ENCODE measurements around the gene CALHM2.
"Not testable (repeated sequence)": the region's sequence is repeated elsewhere in the genome, so short reads cannot be mapped to it uniquely, and the experiment has no call there.

The CALHM2 gene

DNA sequence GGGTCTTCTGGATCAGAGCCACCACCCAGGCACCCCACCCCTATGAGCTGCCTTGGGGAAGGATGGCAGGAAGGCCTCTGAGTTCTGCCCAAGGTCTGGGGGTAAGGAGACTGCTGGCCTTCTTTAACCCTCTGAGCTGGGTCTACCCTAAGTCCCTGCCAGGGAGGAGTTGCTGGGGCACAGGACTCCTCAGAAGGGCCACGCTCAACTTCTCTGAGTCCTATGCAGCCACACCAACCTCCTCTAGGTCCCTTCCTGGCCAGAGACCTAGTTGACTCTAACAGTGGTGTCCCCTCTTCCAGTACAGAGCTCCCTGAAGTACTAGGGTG, 38.8 kb upstream of the CALHM2 start:
- DNase-seq (ENCODE audit: extremely low spot score): no peak
- ChIA-PET POLR2A (interaction anchor here (0.8 kb wide), 1 partner anchor 40 kb away, joined by 4 read pairs; no protein-coding TSS in a partner anchor), CTCF (interaction anchor here (0.9 to 7.9 kb wide), 7 partner anchors 6 to 573 kb away, joined by 3 to 69 read pairs (median 5); partner anchors contain the start of gene CNNM2)
- TF ChIP-seq, protein P1, sequence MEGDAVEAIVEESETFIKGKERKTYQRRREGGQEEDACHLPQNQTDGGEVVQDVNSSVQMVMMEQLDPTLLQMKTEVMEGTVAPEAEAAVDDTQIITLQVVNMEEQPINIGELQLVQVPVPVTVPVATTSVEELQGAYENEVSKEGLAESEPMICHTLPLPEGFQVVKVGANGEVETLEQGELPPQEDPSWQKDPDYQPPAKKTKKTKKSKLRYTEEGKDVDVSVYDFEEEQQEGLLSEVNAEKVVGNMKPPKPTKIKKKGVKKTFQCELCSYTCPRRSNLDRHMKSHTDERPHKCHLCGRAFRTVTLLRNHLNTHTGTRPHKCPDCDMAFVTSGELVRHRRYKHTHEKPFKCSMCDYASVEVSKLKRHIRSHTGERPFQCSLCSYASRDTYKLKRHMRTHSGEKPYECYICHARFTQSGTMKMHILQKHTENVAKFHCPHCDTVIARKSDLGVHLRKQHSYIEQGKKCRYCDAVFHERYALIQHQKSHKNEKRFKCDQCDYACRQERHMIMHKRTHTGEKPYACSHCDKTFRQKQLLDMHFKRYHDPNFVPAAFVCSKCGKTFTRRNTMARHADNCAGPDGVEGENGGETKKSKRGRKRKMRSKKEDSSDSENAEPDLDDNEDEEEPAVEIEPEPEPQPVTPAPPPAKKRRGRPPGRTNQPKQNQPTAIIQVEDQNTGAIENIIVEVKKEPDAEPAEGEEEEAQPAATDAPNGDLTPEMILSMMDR (IDR thresholded peaks at IDR 0.05; ENCODE audit: control extremely low read depth, extremely low read depth, low read depth, missing control alignments): no peak

DNA sequence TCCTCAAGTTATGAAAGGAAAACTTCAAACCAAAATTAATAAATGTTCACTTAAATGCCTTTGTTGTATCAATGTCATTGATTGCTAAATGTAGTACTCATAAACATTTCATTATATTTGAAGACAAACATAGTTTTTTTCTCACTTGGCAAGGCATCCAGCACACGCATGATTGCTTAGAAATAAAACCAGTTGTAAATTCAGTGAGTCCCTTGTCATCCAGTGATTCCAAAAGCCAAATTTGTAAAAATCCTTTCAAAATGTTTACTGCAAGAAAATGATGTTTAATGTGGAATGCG, 35.2 kb upstream of the CALHM2 start:
- ChIA-PET POLR2A (no interaction called here), CTCF (interaction anchor here (2.6 to 5.3 kb wide), 3 partner anchors 11 to 75 kb away, joined by 12 to 135 read pairs (median 15); no protein-coding TSS in a partner anchor)
- TF ChIP-seq, protein P1 (IDR thresholded peaks at IDR 0.05; ENCODE audit: control extremely low read depth, extremely low read depth, low read depth, missing control alignments): no peak
- DNase-seq (ENCODE audit: extremely low spot score): no peak

DNA sequence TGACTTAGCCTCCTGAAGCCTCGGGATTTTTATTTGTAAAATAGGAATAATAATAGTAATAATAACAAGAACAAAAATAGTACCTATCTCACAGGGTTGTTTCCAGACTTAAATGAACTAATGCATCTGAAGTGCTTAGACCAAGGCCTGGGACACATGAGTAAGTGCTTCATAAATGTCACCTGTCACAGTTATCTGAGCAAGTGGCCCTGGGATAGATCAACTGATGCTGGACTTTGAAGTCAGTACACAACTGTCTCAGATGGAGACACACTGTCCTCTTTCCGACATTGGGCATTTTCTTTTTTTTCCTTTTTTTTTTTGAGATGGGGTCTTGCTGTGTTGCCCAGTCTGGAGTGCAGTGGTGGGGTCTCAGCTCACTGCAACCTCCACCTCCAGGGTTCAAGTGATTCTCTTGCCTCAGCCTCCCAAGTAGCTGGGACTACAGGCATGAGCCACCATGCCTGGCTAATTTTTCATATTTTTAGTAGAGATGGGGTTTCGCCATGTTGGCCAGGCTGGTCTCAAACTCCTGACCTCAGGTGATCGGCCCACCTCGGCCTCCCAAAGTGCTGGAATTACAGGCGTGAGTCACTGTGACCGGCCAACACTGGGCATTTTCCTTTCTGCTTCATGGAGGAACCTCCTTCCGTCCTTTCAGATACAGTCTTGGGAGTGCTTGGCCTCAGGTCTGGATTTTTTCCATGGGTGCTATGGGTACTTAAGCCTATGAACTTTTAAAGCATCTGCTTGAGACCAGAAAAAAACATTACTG, 34.7 kb upstream of the CALHM2 start:
- CTCF ChIA-PET: interaction anchor here (0.8 to 5.3 kb wide), 15 partner anchors 7 to 569 kb away, joined by 3 to 135 read pairs (median 9); partner anchors contain the start of genes CNNM2 and NEURL1
- DNase-seq (ENCODE audit: extremely low spot score); POLR2A ChIA-PET: not testable (repeated sequence)

DNA sequence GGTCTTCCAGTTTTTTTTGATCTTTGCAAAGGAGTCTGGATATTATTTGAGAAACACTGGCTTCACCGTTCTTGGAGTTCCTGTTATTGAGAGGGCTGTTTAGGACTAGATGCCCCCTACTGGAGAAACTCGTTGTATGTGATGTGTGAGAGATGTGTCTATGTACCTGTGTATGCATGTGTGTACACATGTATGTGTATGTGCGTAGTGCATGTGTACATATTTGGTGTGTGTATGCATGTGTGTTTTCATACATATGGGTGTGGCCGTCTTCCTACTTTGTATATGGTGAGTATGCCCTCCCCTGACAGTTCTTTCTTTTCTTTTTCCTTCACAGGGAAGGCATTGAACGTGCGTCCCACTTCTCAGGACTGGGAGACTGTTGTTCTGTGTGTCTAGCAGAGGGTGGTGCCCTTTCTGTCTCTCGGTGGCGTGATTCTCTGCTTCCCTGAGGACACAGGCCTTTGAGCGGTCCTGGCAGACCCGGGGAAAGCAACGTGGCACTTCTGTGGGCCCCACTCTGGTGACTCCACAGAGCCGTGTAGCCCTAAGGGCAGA, 29.9 kb upstream of the CALHM2 start:
- DNase-seq (ENCODE audit: extremely low spot score): peak; percentile 74
- POLR2A ChIA-PET: no interaction called here
- CTCF ChIA-PET: interaction anchor here (0.9 to 8.4 kb wide), 6 partner anchors 12 to 75 kb away, joined by 3 to 135 read pairs (median 24); partner anchors contain the start of genes CALHM2 and NEURL1
- TF ChIP-seq, protein P1 (IDR thresholded peaks at IDR 0.05; ENCODE audit: control extremely low read depth, extremely low read depth, low read depth, missing control alignments): peak; percentile 59

DNA sequence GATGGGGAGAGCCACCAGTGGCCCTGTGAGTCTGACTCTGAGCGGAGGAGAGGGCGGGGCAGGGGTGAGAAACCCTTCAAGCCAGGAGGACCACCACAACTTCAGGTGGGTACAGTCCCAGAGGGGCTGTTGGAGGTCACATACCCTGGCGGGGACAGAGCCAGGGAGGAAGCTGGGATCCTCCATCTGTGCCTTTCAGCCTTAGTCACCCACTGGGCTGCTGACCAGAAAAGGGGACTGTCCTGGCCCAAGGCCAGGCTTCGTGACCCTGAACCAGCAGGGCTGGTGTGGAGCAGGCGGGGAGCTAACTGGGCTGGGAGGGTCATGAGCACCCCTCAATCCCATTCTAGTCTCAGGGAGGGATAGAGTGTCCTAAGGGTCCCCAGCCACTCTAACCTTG, 28.4 kb upstream of the CALHM2 start:
- ChIA-PET CTCF (interaction anchor here (0.9 to 8.4 kb wide), 12 partner anchors 8 to 120 kb away, joined by 3 to 95 read pairs (median 4); no protein-coding TSS in a partner anchor), POLR2A (no interaction called here)
- no peak for DNase-seq (ENCODE audit: extremely low spot score)

DNA sequence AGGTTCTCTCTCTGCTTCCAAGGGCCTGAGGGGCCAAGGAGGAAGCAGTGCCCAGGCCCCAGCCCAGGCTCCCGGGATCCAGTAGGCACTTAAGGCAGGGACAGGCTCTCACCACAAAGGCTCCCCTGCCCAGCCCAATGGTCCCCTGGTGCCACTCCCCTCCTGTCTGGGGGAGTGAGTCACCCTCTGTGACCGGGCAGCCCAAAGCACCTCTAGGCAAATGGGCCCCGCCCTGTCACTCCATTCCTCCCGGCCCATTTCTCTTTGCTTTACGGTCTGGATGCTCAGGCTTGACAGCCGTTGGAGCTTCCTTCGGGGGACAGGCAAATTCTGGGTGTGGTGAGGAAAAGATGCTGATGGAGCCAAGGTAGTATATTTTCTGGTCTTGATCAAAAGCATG, 27.0 kb upstream of the CALHM2 start, which contains the start of gene CALHM3:
CALHM3 (minus strand) TSS at position 106 of the 400 bp plus-strand sequence. CDS start 208 bp downstream, outside the sequence.
- TF ChIP-seq, protein P1 (IDR thresholded peaks at IDR 0.05; ENCODE audit: control extremely low read depth, extremely low read depth, low read depth, missing control alignments): no peak
- ChIA-PET CTCF (interaction anchor here (0.7 to 8.4 kb wide), 3 partner anchors 9 to 85 kb away, joined by 3 to 95 read pairs (median 4); no protein-coding TSS in a partner anchor), POLR2A (no interaction called here)
- DNase-seq (ENCODE audit: extremely low spot score): no peak

More for the DNA sequence above, 28.4 kb upstream of the CALHM2 start:
- TF ChIP-seq, protein P1 (IDR thresholded peaks at IDR 0.05; ENCODE audit: control extremely low read depth, extremely low read depth, low read depth, missing control alignments): no peak

DNA sequence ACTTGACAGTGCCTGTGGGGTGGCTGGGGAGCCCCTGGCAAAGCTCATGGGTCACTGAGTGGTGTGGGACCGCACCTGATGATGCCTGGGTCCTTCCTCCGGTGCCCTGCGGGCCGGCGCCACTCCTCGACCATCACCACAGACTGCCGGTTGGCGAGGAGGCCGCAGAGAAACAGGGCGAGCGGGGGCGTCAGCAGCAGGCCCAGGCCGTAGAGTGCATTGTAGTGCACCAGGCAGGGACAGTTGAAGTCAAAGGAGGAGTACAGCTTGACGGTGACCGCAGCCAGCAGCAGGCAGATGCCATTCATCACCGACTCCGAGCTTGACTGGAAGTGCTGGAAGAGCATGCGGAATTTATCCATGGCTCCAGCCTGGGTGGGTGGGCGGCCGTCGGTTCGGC, 26.5 kb upstream of the CALHM2 start:
- TF ChIP-seq, protein P1 (IDR thresholded peaks at IDR 0.05; ENCODE audit: control extremely low read depth, extremely low read depth, low read depth, missing control alignments): no peak
- no peak for DNase-seq (ENCODE audit: extremely low spot score)
- ChIA-PET POLR2A (no interaction called here), CTCF (interaction anchor here (0.7 to 8.4 kb wide), 3 partner anchors 9 to 86 kb away, joined by 3 to 95 read pairs (median 4); no protein-coding TSS in a partner anchor)

Data from GM10248 (cell line).